Endothelial cell of umbilical vein (primary cell): Measurements from ENCODE around the gene UNC5A.

ENCODE experiments used
- CTCF ChIP-seq, 2 donors: IDR thresholded peaks; 1 replicate in 1 of 2; 2 replicates in 1 of 2; pipeline ENCODE4 v1.5.1; 2011; ENCODE audit warnings: low read length in 2 of 2, mild to moderate bottlenecking in 2 of 2, moderate library complexity in 2 of 2, control low read depth in 1 of 2, inconsistent platforms in 1 of 2, low read depth in 1 of 2; ENCODE audit not compliant: insufficient read depth in 1 of 2; ENCODE audit errors: extremely low read depth in 1 of 2
- EZH2 ChIP-seq: IDR thresholded peaks from 2 replicates; pipeline ENCODE4 v1.6.1; 2012; ENCODE audit warnings: borderline replicate concordance, low read depth, mild to moderate bottlenecking, moderate library complexity, low read length, inconsistent platforms; ENCODE audit not compliant: severe bottlenecking
- FOS ChIP-seq: IDR thresholded peaks from 2 replicates; pipeline ENCODE4 v1.6.1; 2011; ENCODE audit warnings: mild to moderate bottlenecking, low read length, moderate library complexity, borderline replicate concordance; ENCODE audit not compliant: insufficient read depth
- JUN ChIP-seq: IDR thresholded peaks from 2 replicates; pipeline ENCODE4 v1.6.1; 2011; ENCODE audit warnings: borderline replicate concordance, low read depth; ENCODE audit not compliant: insufficient read length, insufficient read depth
- MYC ChIP-seq: IDR thresholded peaks from one replicate; pipeline ENCODE4 v1.6.1; 2011; ENCODE audit warnings: mild to moderate bottlenecking, low read depth, low read length
- POLR2A ChIP-seq: IDR thresholded peaks from 2 replicates; pipeline ENCODE4 v1.6.1; 2012; ENCODE audit warnings: low read depth, mild to moderate bottlenecking, control low read depth, low read length
- POLR2AphosphoS5 ChIP-seq: IDR thresholded peaks from 2 replicates; pipeline ENCODE4 v1.6.1; 2012; ENCODE audit warnings: low read depth, mild to moderate bottlenecking, control low read depth, low read length, moderate library complexity; ENCODE audit not compliant: insufficient read depth
- TF ChIP-seq, protein P1 (sequence below): IDR thresholded peaks from 2 replicates; pipeline ENCODE4 v1.6.1; 2011; ENCODE audit not compliant: insufficient read depth, insufficient read length

DNA sequence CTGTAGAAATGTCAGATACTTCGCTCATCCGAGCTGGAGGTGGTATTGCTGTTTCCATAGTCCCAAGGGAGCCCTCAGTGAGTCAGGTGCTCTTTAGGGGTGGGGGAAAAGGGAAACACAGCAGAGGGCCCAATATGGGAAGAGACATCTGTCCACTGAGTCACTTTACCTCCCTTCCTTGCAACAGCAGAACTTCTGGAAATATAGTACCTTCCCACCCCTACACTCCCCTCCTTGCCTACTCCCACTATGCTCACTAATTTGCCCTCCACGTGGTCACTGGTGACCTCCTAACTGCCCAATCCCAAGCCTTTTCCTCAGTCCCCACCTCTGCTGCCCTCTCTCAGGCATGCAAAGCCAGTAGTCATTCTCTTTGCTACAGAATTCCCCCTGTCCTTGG lies 86.9 kb downstream of the UNC5A start:
- TF ChIP-seq CTCF (IDR thresholded peaks at IDR 0.05; ENCODE audit: extremely low read depth in 1 of 2, insufficient read depth in 1 of 2, low read depth in 1 of 2, low read length in 2 of 2) (no peak), POLR2AphosphoS5 (no peak), EZH2 (no peak), POLR2A (no peak), FOS (no peak), JUN (no peak), MYC (no peak)
- TF ChIP-seq, protein P1, sequence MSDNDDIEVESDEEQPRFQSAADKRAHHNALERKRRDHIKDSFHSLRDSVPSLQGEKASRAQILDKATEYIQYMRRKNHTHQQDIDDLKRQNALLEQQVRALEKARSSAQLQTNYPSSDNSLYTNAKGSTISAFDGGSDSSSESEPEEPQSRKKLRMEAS, result no peak
